Stimulated activated CD4-positive, alpha-beta T cell treated with anti-CD3 and anti-CD28 coated beads, Interleukin-2, amount 100 ng/mL, for 4 hours (primary cell): ENCODE results near the gene SMTN.
"Not testable (repeated sequence)": the region's sequence is repeated elsewhere in the genome, so short reads cannot be mapped to it uniquely, and the experiment has no call there.

Source experiments
- DNase-seq: peaks from one replicate; pipeline ENCODE4 v3.0.0-alpha.2; 2020; ENCODE audit warnings: low read depth

Gene SMTN

DNA sequence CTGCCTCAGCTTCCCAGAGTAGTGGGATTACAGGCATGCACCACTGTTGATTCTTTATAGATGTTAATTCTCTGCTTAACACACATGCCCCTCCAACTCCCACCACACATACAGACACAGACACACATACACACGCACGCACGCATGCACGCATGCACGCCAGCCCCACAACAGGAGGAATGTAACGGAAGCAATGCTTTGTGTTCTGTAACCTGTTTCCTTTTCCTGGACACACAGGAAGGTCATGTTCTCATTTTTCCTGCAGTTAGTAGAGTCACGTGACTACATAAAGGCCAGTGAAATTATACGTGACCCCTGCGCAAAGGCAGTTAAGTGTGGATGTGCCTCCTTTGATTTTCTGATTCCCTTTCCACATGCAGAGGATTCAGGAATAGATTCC is 8.0 kb upstream of the SMTN start:
- not testable (repeated sequence) for DNase-seq

GRCh38 chr22:31073545-31074145 is 7.5 kb upstream of the SMTN start:
- DNase-seq: not testable (repeated sequence)

GRCh38 chr22:31075961-31076360 is 5.2 kb upstream of the SMTN start:
- DNase-seq: no peak

DNA sequence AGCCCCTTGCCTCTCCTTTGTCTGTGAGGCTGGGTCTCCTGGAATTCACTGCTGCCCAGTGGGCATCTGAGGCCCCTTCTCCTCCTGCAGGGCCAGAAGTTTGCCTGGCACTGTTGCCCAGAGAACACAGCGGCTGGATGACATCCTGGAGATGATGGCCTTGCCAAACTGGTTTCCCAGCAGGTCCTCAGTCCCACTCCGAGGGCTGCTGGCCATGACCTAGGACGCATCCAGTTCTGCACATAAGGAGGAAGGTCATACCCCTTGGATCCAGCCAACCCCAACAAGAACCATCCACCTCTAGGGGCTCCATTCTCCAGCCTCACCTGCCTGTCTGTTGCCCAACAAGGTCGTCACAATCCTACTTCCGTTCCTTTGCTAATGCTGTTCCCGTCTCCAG is 3.4 kb upstream of the SMTN start:
- no peak for DNase-seq

DNA sequence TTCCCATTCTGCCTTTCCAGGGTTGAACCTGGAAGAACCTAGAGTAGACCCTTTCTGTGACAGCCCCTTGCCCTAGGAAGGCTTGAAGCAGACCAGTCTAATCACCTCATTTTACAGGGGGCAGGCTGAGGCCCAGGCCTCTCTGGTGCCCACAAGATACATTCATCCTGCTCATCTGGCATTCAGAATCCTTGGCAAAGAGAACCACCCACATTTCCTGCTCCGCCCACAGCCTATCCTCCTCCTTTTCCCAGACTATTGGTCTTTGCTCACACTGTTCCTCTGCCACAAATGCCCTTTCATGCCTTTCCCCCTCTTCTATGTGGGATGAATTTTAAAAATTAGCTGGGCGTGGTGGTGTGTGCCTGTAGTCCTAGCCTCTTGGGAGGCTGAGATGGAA is 2.7 kb upstream of the SMTN start:
- DNase-seq: not testable (repeated sequence)

DNA sequence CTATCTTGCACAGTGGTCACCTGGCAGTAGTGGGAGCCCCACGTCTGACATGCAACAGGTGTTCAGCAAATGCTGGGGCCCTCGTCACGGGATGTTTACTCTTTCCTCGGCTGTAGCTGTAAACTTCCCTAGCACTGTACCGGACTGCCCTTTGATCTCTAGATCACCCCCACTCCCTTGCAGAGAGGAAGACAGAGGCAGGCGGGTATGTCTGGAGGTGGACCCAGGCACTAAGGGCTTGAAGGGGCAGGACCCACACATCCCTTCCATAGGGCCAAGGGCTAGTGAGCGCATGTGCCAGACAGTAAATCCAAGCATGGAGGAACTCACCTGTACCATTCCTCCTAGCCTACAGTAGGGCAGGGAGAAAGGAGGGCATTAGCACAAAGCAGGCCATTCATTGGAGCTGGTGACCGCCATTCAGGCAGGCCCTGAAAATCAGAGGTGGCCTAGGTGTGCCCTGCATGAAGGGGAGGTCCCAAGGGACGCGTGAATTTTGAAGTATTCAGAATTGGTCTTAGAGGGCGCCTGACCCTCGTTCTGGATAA is 1.9 kb upstream of the SMTN start:
- no peak for DNase-seq

DNA sequence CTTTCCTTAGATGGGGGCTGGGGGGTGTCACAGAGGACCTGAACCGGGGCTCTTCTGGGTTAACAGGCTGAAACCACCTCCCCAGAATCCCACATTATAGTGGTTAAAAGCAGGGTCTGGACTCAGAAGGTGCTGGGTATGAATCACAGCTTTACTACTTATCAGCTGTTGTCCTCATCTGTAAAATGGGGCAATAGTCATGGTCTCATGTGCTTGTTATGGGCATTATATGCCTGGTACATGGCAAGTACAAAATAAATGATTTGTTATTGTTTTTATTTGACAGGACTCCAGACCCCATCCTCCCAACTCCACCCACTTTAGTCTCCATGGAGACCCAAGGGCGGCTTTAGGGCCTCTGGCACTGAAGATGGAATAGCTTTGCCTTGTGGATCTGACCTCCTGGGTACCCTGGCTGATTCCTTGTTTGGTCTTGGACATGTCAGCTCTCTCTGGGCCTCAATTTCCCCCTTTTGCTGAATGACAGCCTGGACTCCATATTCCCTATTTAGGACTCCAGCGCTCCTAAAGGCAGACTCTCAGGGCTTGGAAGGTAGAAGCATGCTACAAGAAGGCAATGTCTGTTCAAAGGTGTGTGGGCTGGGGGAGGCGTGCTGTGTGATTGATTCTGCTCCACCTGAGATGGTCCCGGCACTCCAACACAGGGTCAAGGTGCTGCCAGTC is 812 bp upstream of the SMTN start:
- DNase-seq: no peak

DNA sequence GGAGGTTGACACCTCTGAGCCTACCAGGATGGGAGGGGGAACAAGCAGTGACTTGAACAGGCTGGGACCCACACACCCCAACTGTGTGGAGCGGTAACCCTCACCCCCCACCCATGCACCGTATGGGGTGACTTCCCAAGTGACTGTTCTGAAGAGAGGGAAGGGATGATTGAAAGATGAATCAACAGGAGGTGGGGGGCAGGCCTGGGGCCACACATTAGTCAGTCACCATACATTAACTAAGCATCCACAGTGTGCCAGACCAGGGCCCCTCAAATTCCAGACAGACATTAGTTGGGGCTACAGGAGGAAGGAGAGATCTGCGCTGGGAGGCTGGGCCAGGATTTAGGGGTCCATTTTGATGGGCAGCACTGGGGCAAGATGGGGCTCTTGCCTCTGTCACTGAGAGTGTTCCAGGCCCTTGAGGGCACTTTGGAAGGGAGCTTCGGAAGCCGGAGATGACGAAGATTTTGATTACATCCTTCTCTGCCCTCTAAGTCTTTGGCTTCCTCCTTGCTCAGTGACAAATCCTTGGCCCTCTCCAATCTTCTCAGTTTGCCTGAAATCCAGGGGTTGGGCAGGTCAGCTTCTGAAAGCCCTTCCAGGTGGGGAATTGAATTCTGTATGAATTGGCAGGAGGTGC is 966 bp downstream of the SMTN start:
- DNase-seq: no peak

- DNase-seq: peak; percentile 60
These were observed 1.7 kb downstream of the SMTN start for GRCh38 chr22:31082606-31083376.

DNA sequence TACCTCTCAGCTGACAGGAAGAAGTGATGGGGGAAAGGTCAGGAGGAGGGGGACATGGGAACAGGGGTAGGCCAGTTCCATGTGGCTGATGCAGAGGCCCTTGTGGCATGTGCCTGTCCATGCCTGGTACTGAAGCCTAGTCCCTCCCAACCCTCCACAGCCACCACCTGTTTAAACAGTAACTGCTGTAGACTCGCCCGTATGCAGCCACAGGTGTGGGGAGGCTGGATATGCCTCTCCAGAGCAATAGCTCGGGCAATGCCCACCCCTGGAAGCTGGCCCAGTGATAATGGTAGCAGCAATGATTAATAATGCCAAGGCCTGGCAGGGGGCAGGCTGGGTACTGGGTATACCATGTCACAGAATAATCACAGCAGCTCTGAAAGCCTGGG is 2.3 kb downstream of the SMTN start:
- no peak for DNase-seq

GRCh38 chr22:31083923-31084810 is 3.0 kb downstream of the SMTN start:
- DNase-seq: no peak

GRCh38 chr22:31084811-31085492 is 3.8 kb downstream of the SMTN start:
- peak; percentile 81 for DNase-seq

DNA sequence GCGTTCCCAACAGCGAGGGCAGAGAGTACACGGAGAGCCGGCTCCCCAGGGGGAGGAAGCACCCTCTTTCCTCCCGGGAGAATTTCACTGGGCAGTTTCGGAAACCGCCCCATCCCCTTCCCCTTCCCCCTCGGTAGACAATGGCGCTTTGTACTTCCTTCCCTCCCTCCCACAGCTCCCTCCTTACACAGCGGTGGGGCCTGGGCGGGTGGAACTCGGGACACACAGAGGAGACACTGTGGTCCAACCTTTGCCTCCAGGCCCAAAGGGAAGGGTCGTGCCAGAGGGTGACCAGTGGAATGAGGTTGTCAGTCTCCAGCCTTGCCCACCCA is 4.3 kb downstream of the SMTN start:
- DNase-seq: no peak

DNA sequence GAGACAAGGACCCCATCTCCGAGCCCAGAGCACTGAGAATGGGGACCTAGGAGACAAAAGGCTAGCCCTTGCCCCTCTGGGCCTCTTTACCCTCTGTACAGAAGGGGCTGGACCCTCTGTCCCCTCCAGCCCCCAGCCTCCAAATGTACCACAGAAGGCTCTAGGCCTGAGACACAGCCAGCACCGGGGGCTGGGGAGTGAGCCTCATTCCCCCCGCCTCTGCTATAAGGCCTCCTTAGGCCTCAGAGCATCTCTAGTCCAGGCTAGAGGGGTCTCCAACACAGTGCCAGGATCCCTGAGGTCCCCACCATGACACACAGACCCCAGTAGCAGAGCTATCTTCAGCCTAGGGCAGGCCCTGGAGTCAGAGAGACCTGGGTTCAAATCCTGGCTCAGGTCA is 4.8 kb downstream of the SMTN start:
- DNase-seq: no peak

- DNase-seq: no peak
These were observed 5.7 kb downstream of the SMTN start for GRCh38 chr22:31086703-31087330.

- no peak for DNase-seq
These were observed 6.7 kb downstream of the SMTN start for GRCh38 chr22:31087744-31088215.

DNA sequence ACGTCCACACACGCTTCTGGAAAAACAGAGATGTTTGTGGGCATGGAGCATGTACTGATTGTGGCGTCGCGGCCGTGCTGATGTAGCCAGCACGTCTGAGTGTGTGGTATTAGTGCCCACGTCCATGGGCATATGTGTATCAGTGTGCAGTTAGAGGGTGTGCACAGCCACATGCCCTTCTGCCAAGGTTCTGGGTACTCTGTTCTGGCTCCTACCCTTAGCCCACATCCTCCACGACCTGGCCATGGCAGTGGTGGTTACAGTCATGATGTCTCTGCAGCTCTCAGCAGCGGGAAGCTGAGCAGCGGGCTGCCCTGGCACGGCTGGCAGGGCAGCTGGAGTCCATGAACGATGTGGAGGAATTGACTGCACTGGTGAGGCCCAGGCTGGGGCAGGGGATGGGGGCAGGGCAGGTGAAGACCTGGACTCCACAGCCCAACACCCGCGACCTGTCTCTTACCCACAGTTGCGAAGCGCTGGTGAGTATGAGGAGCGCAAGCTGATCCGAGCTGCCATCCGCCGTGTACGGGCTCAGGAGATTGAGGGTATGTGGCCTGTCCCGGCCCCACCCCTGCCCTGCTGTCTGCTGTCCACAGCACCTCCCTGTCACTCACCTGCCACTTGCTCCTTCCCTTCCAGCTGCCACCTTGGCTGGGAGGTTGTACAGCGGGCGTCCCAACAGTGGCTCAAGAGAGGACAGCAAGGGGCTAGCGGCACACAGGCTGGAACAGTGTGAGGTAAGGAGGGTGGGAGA is 7.3 kb downstream of the SMTN start:
- DNase-seq: no peak

GRCh38 chr22:31089160-31090100 is 8.3 kb downstream of the SMTN start:
- peak; percentile 29 for DNase-seq
